ENCODE measurements around the gene GDE1. TPM values are rescaled to one million over a fixed set of nuclear protein-coding genes. Genes with fewer than 3 reads are reported as not detected.

The GDE1 gene
- total and polyA plus RNA-seq, 4 experiments from 2014 or later: 23.2 to 40.2 (median 27.0) TPM

DNA sequence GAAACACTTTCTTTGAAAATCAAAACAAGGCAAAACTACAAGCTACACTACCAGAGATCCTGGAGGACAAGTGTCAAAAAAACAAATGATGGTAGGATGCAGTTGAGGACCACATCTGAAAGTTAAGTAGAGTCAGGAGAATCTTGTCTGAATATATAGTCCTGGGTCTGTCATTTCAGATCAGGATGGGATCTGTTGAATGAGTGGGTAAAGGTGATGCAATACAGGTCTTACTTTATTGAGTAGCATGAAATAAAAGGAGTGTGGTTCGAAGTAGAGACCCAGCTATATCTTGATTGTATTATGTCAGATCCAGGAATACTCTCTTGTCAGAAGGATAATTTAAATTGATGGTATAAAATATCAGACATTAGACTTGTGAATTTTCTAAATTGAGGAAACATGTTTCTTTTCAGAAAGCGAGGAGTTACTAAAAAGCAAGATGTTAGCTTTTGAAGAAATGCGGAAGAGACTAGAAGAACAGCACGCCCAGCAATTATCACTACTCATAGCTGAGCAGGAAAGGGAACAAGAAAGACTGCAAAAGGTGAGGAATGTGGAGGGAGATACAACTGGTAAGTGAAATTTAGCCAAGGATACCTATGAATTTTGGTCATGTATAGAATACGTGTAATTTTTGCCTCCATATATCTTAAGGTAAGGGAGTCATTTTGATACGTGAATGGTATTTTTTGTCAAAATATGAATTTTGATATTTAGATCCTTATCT is 18.5 kb upstream of the GDE1 start:
- H3K27ac Mint-ChIP-seq: no peak overlapping the region
- no peaks in the 10 kb centered on the region for H3K9me3 ChIP-seq (ENCODE audit: control insufficient read depth in 1 of 2, low read length in 2 of 2)
- no peak for DNase-seq
- H3K4me3 ChIP-seq (ENCODE audit: low read length in 2 of 2): no peak overlapping the region
- POLR2A ChIA-PET (ENCODE audit: partially characterized antibody): no interaction called here
- H3K4me1 Mint-ChIP-seq: peaks cover 0 to 5% (median under 1%) of the 10 kb centered on the region in 4 donors
- H3K9me3 Mint-ChIP-seq: peaks cover 0 to 5% (median under 1%) of the 10 kb centered on the region in 8 donors
- H3K4me1 ChIP-seq (ENCODE audit: insufficient read depth, low read length): no peaks in the 10 kb centered on the region
- peaks cover 6% of the 10 kb centered on the region for H3K36me3 ChIP-seq (ENCODE audit: insufficient read depth, low read length)
- intact Hi-C loops (cut with micrococcal nuclease): no loop called here
- no peak overlapping the region for H3K27ac ChIP-seq (ENCODE audit: low read depth, low read length)
- H3K27me3 Mint-ChIP-seq: no peaks in the 10 kb centered on the region
- H3K4me3 Mint-ChIP-seq: no peak overlapping the region
- H3K27me3 ChIP-seq (ENCODE audit: insufficient read depth, low read length): no peaks in the 10 kb centered on the region
- CTCF ChIA-PET (ENCODE audit: partially characterized antibody): interaction anchor here (0.8 to 2.5 kb wide), 8 partner anchors 11 to 44 kb away, joined by 3 to 10 read pairs (median 4); partner anchors contain the start of gene VPS35L
- peaks cover 52 to 62% of the 10 kb centered on the region in 2 donors for H3K36me3 Mint-ChIP-seq

DNA sequence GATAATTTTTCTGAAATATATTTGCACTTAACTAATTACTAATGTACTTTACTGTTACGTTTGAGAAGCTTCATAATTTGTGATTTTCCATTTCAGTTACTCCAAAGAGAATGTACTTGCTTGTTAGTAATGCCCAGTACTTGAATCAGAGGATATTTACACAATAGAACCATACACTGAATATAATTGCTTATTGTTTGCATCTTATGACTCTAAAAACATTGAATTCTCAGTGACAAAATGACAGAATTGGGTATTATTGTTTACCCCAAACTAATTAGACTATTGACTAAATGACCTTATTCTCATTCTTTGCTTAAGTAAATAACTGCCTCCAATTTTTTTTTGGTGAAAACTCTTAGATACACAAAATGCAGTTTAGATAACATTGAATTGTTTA is 10.7 kb upstream of the GDE1 start:
- peaks cover 36 to 52% of the 10 kb centered on the region in 2 donors for H3K36me3 Mint-ChIP-seq
- H3K4me3 ChIP-seq (ENCODE audit: low read length in 2 of 2): no peak overlapping the region
- H3K27me3 Mint-ChIP-seq: no peaks in the 10 kb centered on the region
- no peak overlapping the region for H3K27ac Mint-ChIP-seq
- no peaks in the 10 kb centered on the region for H3K4me1 ChIP-seq (ENCODE audit: insufficient read depth, low read length)
- H3K4me1 Mint-ChIP-seq: peaks cover 0 to 1% (median 0%) of the 10 kb centered on the region in 4 donors
- H3K4me3 Mint-ChIP-seq: no peak overlapping the region
- no peaks in the 10 kb centered on the region for H3K9me3 Mint-ChIP-seq
- H3K9me3 ChIP-seq (ENCODE audit: control insufficient read depth in 1 of 2, low read length in 2 of 2): no peaks in the 10 kb centered on the region
- no peaks in the 10 kb centered on the region for H3K27me3 ChIP-seq (ENCODE audit: insufficient read depth, low read length)
- ChIA-PET CTCF (ENCODE audit: partially characterized antibody) (no interaction called here), POLR2A (ENCODE audit: partially characterized antibody) (no interaction called here)
- H3K36me3 ChIP-seq (ENCODE audit: insufficient read depth, low read length): no peaks in the 10 kb centered on the region
- no peak overlapping the region for H3K27ac ChIP-seq (ENCODE audit: low read depth, low read length)
- intact Hi-C loops (cut with micrococcal nuclease): no loop called here
- no peak for DNase-seq

DNA sequence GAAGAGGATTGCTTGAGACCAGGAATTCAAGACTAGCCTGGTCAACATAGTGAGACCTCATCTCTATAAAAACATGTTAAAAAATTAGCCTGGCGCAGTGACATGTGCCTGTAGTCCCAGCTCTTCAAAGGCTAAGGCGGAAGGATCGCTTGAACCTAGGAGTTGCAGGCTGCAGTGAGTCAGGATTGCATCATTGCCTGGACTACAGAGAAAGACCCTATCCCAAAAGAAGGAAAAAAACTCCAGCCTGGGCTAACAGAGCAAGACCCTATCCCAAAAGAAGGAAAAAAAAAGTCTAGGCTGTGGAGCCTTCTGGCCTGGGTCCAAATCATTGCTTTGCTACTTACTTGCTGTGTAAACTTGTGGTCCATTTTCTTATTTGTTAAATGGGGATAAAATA is 6.8 kb upstream of the GDE1 start:
- ChIA-PET POLR2A (ENCODE audit: partially characterized antibody) (interaction anchor here (1.4 kb wide), 1 partner anchor 26 kb away, joined by 3 read pairs; no protein-coding TSS in a partner anchor), CTCF (ENCODE audit: partially characterized antibody) (interaction anchor here (2.6 kb wide), 1 partner anchor 26 kb away, joined by 14 read pairs; the partner anchor contains the start of gene VPS35L)
- Histone ChIP-seq H3K36me3 (ENCODE audit: insufficient read depth, low read length) (no peaks in the 10 kb centered on the region), H3K4me3 (ENCODE audit: low read length in 2 of 2) (no peak overlapping the region), H3K27ac (ENCODE audit: low read depth, low read length) (no peak overlapping the region), H3K27me3 (ENCODE audit: insufficient read depth, low read length) (no peaks in the 10 kb centered on the region), H3K4me1 (ENCODE audit: insufficient read depth, low read length) (peaks cover 18% of the 10 kb centered on the region), H3K9me3 (ENCODE audit: control insufficient read depth in 1 of 2, low read length in 2 of 2) (no peaks in the 10 kb centered on the region)
- Mint-ChIP-seq H3K27ac (no peak overlapping the region), H3K36me3 (peaks cover 24 to 32% of the 10 kb centered on the region in 2 donors), H3K4me3 (no peak overlapping the region), H3K27me3 (no peaks in the 10 kb centered on the region), H3K9me3 (no peaks in the 10 kb centered on the region), H3K4me1 (peaks cover 10 to 19% (median 15%) of the 10 kb centered on the region in 4 donors)
- no peak for DNase-seq
- intact Hi-C loops (cut with micrococcal nuclease): loop anchor here (10.0 kb wide), 1 partner anchor 604 kb away; the partner anchor contains the start of gene SMG1

DNA sequence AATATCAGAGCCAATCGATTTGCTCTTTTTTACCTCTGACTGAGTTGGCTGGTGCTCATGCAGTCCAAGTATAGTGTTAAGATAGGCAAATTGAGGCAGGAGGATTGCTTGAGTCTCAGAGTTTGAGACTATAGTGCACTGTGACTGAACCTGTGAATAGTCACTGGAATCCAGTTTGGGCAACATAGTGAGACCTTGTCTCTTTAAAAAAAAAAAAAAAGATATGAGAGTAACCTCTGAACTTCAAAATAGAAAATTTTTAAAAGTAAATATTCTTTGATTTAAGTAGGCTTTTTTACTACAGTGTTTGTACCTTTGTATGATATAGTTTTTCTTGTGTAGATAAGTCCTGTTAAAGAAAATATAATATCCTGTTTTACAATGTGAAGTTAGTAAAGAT is 5.3 kb upstream of the GDE1 start:
- DNase-seq: no peak
- Mint-ChIP-seq H3K4me1 (peaks cover 15 to 32% (median 20%) of the 10 kb centered on the region in 4 donors), H3K27me3 (no peaks in the 10 kb centered on the region), H3K4me3 (no peak overlapping the region), H3K27ac (no peak overlapping the region), H3K9me3 (no peaks in the 10 kb centered on the region), H3K36me3 (peaks cover 10 to 22% of the 10 kb centered on the region in 2 donors)
- POLR2A ChIA-PET (ENCODE audit: partially characterized antibody): no interaction called here
- Histone ChIP-seq H3K27me3 (ENCODE audit: insufficient read depth, low read length) (no peaks in the 10 kb centered on the region), H3K4me1 (ENCODE audit: insufficient read depth, low read length) (peaks cover 32% of the 10 kb centered on the region), H3K4me3 (ENCODE audit: low read length in 2 of 2) (no peak overlapping the region), H3K9me3 (ENCODE audit: control insufficient read depth in 1 of 2, low read length in 2 of 2) (no peaks in the 10 kb centered on the region), H3K27ac (ENCODE audit: low read depth, low read length) (no peak overlapping the region), H3K36me3 (ENCODE audit: insufficient read depth, low read length) (no peaks in the 10 kb centered on the region)
- CTCF ChIA-PET (ENCODE audit: partially characterized antibody): interaction anchor here (0.7 to 5.2 kb wide), 3 partner anchors 13 to 725 kb away, joined by 3 to 58 read pairs (median 7); partner anchors contain the start of genes ARL6IP1 and VPS35L
- intact Hi-C loops (cut with micrococcal nuclease): loop anchor here (10.0 kb wide), 1 partner anchor 602 kb away; the partner anchor contains the start of gene SMG1

DNA sequence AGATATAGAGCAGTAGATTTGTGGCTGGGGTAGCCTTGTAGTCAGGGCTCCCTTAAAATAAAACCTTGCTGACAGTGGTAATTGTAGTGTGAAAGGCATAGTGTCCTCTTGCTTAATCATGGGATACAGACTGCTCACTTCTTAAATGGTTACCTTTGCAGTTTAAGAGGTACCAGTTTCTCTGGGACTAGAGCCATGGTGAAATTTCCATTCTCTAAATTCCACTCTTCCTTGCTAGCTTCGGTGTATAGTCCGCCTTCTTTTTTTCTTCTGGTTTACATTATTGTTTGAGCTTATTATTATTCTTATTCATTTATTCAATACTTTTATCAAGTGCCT is 3.5 kb upstream of the GDE1 start:
- ChIA-PET CTCF (ENCODE audit: partially characterized antibody) (interaction anchor here (0.5 to 5.2 kb wide), 4 partner anchors 30 to 724 kb away, joined by 3 to 58 read pairs (median 5); partner anchors contain the start of genes ARL6IP1 and VPS35L), POLR2A (ENCODE audit: partially characterized antibody) (interaction anchor here (0.9 to 3.5 kb wide), 3 partner anchors 30 to 458 kb away, joined by 3 to 66 read pairs (median 5); partner anchors contain the start of genes COQ7, IQCK, KNOP1 and VPS35L)
- no peaks in the 10 kb centered on the region for H3K27me3 ChIP-seq (ENCODE audit: insufficient read depth, low read length)
- H3K27ac ChIP-seq (ENCODE audit: low read depth, low read length): no peak overlapping the region
- Mint-ChIP-seq H3K27ac (peak overlapping the region in 4 of 7 donors; percentile 92 to 99 (median 97)), H3K9me3 (no peaks in the 10 kb centered on the region), H3K4me3 (peak overlapping the region; percentile 95 to 100 (median 98)), H3K36me3 (peaks cover 10 to 22% of the 10 kb centered on the region in 2 donors), H3K27me3 (no peaks in the 10 kb centered on the region), H3K4me1 (peaks cover 26 to 48% (median 35%) of the 10 kb centered on the region in 4 donors)
- DNase-seq: no peak
- H3K4me3 ChIP-seq (ENCODE audit: low read length in 2 of 2): no peak overlapping the region
- H3K4me1 ChIP-seq (ENCODE audit: insufficient read depth, low read length): peaks cover 43% of the 10 kb centered on the region
- H3K36me3 ChIP-seq (ENCODE audit: insufficient read depth, low read length): no peaks in the 10 kb centered on the region
- intact Hi-C loops (cut with micrococcal nuclease): loop anchor here (10.0 kb wide), 1 partner anchor 601 kb away; the partner anchor contains the start of gene SMG1
- no peaks in the 10 kb centered on the region for H3K9me3 ChIP-seq (ENCODE audit: control insufficient read depth in 1 of 2, low read length in 2 of 2)

DNA sequence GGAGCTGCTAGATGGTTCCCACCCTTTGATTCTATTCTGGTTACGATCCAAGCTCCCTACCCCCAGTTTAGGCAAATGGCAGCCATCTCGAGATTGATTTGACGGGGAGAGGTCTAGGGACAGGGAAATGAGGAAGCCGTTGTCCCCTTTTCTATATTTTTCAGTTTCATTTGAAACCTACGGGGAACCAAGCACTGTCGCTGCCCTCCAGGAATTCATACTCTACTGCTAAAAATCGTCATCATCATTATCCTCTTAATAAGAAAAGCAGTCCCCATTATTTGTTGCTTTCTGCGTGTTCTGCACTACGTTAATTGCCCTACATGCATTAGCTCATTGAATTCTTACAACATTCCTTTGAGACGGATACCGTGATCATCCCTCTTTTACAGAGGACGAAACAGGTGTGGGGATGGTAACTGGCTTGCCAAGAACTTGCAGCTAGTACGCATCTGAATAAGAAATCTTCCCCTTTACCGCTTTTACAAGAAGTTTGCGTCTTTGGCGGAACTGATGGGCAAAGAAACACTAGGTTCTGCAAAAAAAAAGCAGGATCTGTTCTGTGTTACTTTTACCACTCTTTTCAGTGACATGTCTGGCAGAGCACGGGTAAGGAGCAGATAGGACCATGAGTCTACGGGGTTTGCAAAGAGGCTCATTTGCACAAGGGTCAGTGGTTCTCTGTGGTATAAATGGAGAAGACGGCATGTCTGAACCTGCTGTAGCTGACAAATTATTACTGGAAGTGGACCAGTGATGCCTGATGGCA is 2.9 kb upstream of the GDE1 start:
- peak overlapping the region; percentile 69 for H3K27ac ChIP-seq (ENCODE audit: low read depth, low read length)
- peak overlapping the region; percentile 35 to 99 (median 92) for H3K27ac Mint-ChIP-seq

More for the DNA sequence above, 2.9 kb upstream of the GDE1 start:
- Histone ChIP-seq H3K36me3 (ENCODE audit: insufficient read depth, low read length) (no peaks in the 10 kb centered on the region), H3K4me3 (ENCODE audit: low read length in 2 of 2) (peak overlapping the region; percentile 66 to 73), H3K9me3 (ENCODE audit: control insufficient read depth in 1 of 2, low read length in 2 of 2) (no peaks in the 10 kb centered on the region), H3K27me3 (ENCODE audit: insufficient read depth, low read length) (no peaks in the 10 kb centered on the region), H3K4me1 (ENCODE audit: insufficient read depth, low read length) (peaks cover 48% of the 10 kb centered on the region)
- ChIA-PET CTCF (ENCODE audit: partially characterized antibody) (interaction anchor here (0.5 to 5.2 kb wide), 5 partner anchors 22 to 365 kb away, joined by 3 to 58 read pairs (median 3); partner anchors contain the start of gene VPS35L), POLR2A (ENCODE audit: partially characterized antibody) (interaction anchor here (0.9 to 3.5 kb wide), 6 partner anchors 17 to 458 kb away, joined by 3 to 66 read pairs (median 4); partner anchors contain the start of genes COQ7, IQCK, KNOP1 and VPS35L)
- H3K4me3 Mint-ChIP-seq: peak overlapping the region; percentile 95 to 100 (median 98)
- no peaks in the 10 kb centered on the region for H3K9me3 Mint-ChIP-seq
- peaks cover 10 to 22% of the 10 kb centered on the region in 2 donors for H3K36me3 Mint-ChIP-seq
- intact Hi-C loops (cut with micrococcal nuclease): loop anchor here (10.0 kb wide), 1 partner anchor 600 kb away; the partner anchor contains the start of gene SMG1
- no peaks in the 10 kb centered on the region for H3K27me3 Mint-ChIP-seq
- H3K4me1 Mint-ChIP-seq: peaks cover 29 to 54% (median 38%) of the 10 kb centered on the region in 4 donors
- peak in 1 of 5 donors; percentile 2 for DNase-seq
